ENCODE data around the gene CSF1R. TPM values are rescaled to one million over a fixed set of nuclear protein-coding genes. Genes with fewer than 3 reads are reported as not detected.

Gene CSF1R
- total RNA-seq, 2 experiments from 2014 or later, result not detected

DNA sequence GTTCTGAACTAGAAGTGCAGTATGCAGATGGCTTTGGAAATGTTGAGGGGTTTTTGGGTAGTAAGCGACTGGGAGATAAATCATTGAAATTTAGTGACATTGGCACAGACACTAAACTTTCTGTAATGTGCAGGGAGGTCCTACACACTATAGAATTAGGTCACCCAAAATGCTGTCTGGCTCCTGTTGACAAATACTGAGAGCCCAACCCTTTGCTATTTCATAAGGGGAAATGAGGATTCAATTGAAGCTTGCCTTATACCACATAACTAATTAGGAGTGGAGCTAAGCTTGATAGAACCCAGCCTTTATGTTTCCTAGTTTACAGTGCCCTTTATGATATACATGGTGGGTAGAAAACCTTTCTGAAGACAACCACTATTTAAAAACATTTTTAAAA is 63.2 kb downstream of the CSF1R start:
- H3K27me3 Mint-ChIP-seq, result no peaks in the 10 kb centered on the region
- no peaks in the 10 kb centered on the region for H3K9me3 Mint-ChIP-seq
- no peak overlapping the region for H3K4me3 Mint-ChIP-seq
- H3K4me1 Mint-ChIP-seq, result peaks cover 16% of the 10 kb centered on the region
- no peak for DNase-seq
- H3K27ac Mint-ChIP-seq, result no peak overlapping the region
- H3K36me3 Mint-ChIP-seq, result peaks cover 44% of the 10 kb centered on the region

DNA sequence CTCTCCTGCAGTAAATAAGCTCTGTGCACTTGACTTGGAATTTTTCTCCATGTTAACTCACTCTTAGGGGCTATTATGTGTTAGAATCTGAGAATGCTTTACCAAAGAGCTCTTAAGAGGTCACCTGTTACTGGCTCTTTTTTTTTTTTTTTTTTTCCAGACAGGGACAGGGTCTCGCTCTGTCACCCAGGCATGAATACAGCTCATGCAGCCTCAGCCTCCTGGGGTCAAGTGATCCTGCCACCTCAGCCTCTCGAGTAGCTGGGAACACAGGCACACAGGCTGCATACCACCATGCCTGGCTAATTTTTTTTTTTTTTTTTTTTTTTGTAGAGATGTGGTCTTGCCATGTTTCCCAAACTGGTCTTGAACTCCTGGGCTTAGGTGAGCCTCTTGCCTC is 63.7 kb downstream of the CSF1R start:
- H3K9me3 Mint-ChIP-seq, result no peaks in the 10 kb centered on the region
- peaks cover 16% of the 10 kb centered on the region for H3K4me1 Mint-ChIP-seq
- no peak overlapping the region for H3K27ac Mint-ChIP-seq
- peaks cover 40% of the 10 kb centered on the region for H3K36me3 Mint-ChIP-seq
- H3K4me3 Mint-ChIP-seq, result no peak overlapping the region
- no peak for DNase-seq
- H3K27me3 Mint-ChIP-seq, result no peaks in the 10 kb centered on the region

DNA sequence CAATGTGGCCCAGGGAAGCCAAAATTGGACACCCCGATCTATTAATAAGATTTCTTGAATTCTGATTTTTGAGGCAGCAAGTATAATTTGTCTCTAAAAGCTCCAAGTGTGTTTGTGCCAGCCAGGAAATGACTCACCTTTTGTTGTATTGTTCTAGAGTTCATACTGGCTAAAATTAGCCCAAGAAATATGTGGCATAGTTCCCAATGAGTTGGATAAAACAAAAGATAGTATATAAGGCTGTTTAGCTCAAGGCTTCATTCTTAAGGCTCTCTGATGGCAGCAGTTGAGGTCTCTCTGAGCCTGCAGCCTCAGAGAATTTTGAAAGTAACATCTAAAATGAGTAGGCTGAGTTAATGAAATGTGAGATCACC is 64.2 kb downstream of the CSF1R start:
- peaks cover 40% of the 10 kb centered on the region for H3K36me3 Mint-ChIP-seq
- no peaks in the 10 kb centered on the region for H3K9me3 Mint-ChIP-seq
- peaks cover 16% of the 10 kb centered on the region for H3K4me1 Mint-ChIP-seq
- no peaks in the 10 kb centered on the region for H3K27me3 Mint-ChIP-seq
- no peak overlapping the region for H3K27ac Mint-ChIP-seq
- H3K4me3 Mint-ChIP-seq, result no peak overlapping the region
- DNase-seq, result no peak

DNA sequence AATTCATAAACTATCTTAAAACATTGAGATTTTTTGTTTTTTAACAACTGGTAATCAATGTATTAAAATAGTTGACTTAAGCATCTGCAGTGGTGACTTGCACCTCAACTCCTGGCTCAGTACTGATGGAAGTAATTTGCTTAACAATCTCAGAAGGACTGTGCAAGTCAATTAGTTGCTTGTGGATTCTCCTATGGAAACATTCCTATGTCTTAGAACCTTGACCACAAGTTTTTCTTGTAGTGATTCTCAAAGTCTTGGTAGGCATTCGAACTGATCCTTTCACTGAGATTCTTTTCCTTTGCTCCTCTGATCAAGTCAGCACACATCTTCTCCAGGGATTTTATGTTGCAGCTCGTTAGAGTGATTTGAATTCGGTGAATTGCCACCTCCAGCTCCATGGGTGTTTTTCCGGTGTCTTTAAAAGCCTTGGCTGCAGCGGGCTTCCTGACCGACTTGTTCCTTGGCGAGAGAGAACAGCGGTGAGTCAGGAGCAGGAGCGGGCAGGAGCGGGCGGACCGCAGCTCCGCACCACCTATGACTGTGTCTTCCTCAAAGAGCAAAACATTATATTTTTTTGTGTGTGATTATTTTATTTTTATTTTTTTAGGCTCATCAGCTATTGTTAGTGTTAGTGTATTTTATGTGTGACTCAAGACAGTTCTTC is 64.7 kb downstream of the CSF1R start:
- no peak overlapping the region for H3K4me3 Mint-ChIP-seq
- DNase-seq, result no peak
- peaks cover 16% of the 10 kb centered on the region for H3K4me1 Mint-ChIP-seq
- H3K27me3 Mint-ChIP-seq, result no peaks in the 10 kb centered on the region
- no peak overlapping the region for H3K27ac Mint-ChIP-seq
- H3K9me3 Mint-ChIP-seq, result peaks cover under 1% of the 10 kb centered on the region
- H3K36me3 Mint-ChIP-seq, result peaks cover 43% of the 10 kb centered on the region

DNA sequence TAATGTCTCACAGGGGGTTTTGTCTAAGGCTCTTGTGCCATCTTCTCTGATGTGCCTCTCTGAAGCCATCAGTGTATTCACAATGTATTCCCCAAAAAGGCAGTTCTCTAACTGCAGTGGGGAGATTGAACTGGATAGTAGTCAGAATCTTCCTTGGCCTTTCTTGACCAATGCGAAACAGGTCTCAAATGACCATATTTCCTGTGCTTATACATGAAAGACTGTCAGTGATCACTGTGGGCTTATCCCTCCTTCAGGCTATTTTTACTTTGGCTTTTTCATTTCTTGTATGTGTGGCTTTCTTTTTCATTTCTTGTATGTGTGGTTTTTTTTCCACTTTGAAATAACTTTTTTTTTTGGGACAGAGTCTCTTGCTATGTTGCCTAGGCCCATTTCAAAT is 66.1 kb downstream of the CSF1R start:
- Mint-ChIP-seq H3K27me3 (no peaks in the 10 kb centered on the region), H3K4me3 (no peak overlapping the region), H3K36me3 (peaks cover 50% of the 10 kb centered on the region), H3K27ac (peak overlapping the region; percentile 77), H3K9me3 (peaks cover 2% of the 10 kb centered on the region), H3K4me1 (peaks cover 16% of the 10 kb centered on the region)
- DNase-seq, result no peak

DNA sequence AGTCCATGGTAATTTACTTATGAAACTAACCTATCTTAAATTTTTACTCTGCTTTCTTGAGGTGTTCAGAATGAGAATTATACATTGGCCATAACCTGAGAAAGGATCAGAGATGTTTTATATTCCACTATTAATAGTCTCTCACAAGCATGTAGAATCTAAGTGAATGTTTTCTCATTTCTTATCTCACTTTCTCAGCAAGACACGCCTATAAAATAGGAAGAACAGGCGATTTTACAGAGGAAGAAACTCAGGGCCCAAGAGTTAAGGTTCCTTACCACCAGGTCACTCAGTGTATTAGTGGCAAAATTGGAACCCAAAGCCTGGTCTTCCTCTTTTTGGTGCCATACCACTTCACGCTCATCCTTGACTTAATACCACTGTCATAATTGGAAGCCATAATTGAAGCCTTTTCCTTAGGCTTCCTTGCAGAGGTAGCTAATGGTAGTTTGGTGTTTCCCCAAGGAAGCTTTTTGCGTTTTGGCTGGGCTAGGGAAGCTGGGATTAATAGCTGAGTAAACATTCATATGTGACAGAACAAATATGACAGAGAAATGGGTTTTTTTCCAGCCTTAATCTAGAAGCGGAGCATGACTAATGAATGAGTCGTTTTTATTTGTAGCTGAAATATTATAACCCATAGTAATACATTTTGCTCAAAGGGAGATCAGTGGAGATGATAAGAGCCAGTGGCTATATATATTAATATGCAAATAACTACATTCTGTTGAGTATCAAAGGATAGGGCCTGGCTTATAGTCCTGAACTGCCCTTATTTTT is 68.9 kb downstream of the CSF1R start:
- Mint-ChIP-seq H3K27me3 (no peaks in the 10 kb centered on the region), H3K36me3 (peaks cover 71% of the 10 kb centered on the region), H3K4me3 (no peak overlapping the region), H3K4me1 (peaks cover 18% of the 10 kb centered on the region), H3K9me3 (peaks cover 2% of the 10 kb centered on the region), H3K27ac (no peak overlapping the region)
- DNase-seq, result no peak

DNA sequence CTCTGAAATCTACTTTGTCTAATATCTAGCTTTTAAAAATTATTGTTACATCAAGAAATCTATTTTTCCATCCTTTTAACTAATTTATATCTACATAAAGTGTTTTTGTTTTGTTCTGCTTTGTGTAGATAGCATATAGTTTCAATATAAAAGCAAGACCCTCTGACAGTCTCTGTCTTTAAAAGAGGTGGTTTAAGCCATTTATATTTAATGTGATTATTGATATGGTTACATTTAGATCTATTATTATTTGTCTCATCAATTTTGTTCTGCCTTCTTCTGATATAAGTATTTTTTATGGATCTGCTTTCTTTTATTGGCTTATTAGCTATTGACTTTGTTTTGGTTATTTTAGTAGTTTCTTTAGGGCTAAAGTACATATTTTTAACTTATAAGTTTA is 69.8 kb downstream of the CSF1R start:
- H3K9me3 Mint-ChIP-seq, result peaks cover 2% of the 10 kb centered on the region

DNA sequence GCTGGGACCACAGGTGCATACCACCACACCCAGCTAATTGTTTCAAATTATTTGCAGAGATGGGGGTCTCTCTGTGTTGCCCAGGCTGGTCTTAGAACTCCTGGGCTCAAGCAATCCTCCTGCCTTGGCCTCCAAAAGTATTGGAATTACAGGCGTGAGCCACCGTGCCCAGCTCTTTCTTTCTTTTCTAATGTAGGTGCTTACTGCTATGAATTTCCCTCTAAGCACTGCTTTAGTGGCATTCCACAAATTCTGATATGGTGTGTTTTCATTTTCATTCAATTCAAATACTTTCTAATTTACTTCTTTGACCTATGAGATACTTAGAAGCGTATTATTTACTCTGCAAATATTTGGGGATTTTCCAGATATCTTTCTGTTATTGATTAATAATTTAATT is 70.9 kb downstream of the CSF1R start:
- H3K9me3 Mint-ChIP-seq, result peaks cover 2% of the 10 kb centered on the region
- H3K27ac Mint-ChIP-seq, result no peak overlapping the region
- no peak overlapping the region for H3K4me3 Mint-ChIP-seq
- no peak for DNase-seq
- peaks cover 13% of the 10 kb centered on the region for H3K4me1 Mint-ChIP-seq
- H3K27me3 Mint-ChIP-seq, result no peaks in the 10 kb centered on the region
- H3K36me3 Mint-ChIP-seq, result peaks cover 61% of the 10 kb centered on the region

More for the DNA sequence above, 69.8 kb downstream of the CSF1R start:
- H3K27ac Mint-ChIP-seq, result no peak overlapping the region
- peaks cover 15% of the 10 kb centered on the region for H3K4me1 Mint-ChIP-seq
- no peak for DNase-seq
- H3K36me3 Mint-ChIP-seq, result peaks cover 71% of the 10 kb centered on the region
- H3K4me3 Mint-ChIP-seq, result no peak overlapping the region
- no peaks in the 10 kb centered on the region for H3K27me3 Mint-ChIP-seq

DNA sequence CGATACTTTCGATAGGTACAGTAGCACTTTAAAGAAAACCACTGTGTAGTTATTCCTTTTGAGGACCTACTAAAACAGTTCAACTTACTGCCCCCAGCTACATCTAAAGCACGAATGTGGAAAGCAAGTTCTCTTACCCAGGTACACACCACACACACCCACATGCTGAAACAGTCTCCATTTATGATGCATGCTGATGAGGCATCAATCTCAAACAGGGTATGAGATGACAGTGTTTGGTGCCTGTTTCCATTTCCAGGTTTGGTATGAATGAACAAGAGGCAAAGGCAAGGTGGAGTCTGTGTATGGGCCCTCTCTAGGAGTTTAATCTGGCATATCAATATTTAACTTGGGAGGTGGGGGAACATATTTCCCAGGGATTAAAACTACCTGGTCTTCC is 71.9 kb downstream of the CSF1R start:
- H3K27me3 Mint-ChIP-seq, result no peaks in the 10 kb centered on the region
- H3K36me3 Mint-ChIP-seq, result peaks cover 59% of the 10 kb centered on the region
- peaks cover 2% of the 10 kb centered on the region for H3K9me3 Mint-ChIP-seq
- no peak for DNase-seq
- no peak overlapping the region for H3K4me3 Mint-ChIP-seq
- H3K27ac Mint-ChIP-seq, result no peak overlapping the region
- peaks cover 8% of the 10 kb centered on the region for H3K4me1 Mint-ChIP-seq

DNA sequence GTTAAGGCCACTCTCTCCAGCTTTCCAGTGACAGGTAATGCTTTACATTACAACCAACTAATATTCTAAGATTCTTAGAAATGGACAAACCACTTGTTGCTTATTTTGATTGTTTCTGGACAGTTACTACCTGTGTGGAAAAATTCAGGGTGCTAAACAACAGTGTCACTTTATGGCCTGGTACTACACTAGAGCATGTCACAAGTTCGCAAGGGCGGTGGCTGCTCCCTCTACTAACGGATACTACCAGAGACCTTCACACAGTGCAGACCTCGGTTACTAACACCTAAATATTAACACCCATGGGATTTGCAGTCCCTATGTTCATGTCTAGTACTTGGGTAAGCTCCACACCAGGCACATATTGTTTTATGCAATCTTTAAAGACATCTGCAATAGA is 72.4 kb downstream of the CSF1R start:
- Mint-ChIP-seq H3K27ac (no peak overlapping the region), H3K9me3 (peaks cover 2% of the 10 kb centered on the region), H3K27me3 (no peaks in the 10 kb centered on the region), H3K4me3 (no peak overlapping the region), H3K4me1 (peaks cover 8% of the 10 kb centered on the region), H3K36me3 (peaks cover 57% of the 10 kb centered on the region)
- DNase-seq, result no peak

DNA sequence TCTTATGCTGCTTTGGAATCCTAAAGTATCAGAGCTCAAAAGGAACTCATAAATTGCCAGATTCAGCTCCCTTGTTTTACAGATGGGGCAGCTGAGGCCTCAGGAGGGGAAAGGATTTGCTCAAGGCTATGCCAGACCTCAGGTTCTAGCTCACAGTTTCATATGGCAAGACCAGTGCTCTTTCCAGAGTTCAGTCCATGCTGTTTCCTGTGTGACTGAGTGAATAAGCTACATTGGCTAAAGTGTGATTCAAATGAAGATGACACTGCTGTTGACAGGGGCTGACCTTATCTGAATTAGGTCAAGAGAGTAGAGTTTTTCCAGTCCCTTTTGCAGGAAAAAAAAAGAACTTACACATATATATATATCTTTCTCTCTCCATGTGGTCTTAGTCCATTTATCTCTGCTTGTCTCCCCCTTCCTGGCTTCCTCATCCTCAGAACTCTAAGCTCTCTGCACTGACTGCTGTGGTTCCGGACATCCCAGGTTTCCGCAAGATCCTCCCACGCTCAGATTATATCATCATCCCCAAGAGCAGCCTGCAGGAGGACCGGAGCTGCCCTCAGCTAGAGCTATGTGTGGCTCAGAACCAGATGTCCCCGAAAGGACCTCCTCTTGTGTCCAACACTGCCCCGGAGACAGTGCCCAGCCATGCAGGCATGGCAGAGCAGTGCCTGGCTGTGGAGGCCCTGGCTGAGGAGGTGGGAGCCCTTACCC is 76.5 kb downstream of the CSF1R start:
- no peak overlapping the region for H3K27ac Mint-ChIP-seq
- H3K9me3 Mint-ChIP-seq, result no peaks in the 10 kb centered on the region
- H3K36me3 Mint-ChIP-seq, result peaks cover 38% of the 10 kb centered on the region
- H3K4me1 Mint-ChIP-seq, result peaks cover 19% of the 10 kb centered on the region
- DNase-seq, result no peak
- no peaks in the 10 kb centered on the region for H3K27me3 Mint-ChIP-seq
- H3K4me3 Mint-ChIP-seq, result no peak overlapping the region

DNA sequence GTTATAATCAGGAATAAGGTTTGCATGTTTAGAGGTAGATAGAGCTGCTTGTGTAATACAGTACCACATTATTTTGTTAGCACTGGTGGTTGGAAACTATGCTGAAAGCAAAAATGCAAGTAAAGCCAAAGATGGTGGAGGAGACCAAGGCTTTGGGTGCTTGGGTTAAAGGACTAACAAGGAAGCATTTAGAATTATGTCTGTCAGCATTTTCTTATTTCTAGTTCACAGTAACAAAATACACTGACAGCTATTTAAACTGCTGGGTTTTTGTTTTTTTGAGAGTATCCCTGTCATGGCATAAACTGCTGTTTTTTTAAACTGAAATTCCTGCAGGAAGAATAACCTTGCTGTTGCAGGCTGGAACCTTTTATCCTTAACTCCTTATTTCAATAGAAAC is 79.3 kb downstream of the CSF1R start:
- H3K9me3 Mint-ChIP-seq, result no peaks in the 10 kb centered on the region
- peaks cover 22% of the 10 kb centered on the region for H3K36me3 Mint-ChIP-seq
- H3K27ac Mint-ChIP-seq, result no peak overlapping the region
- no peak overlapping the region for H3K4me3 Mint-ChIP-seq
- no peak for DNase-seq
- H3K4me1 Mint-ChIP-seq, result peaks cover 31% of the 10 kb centered on the region
- no peaks in the 10 kb centered on the region for H3K27me3 Mint-ChIP-seq

DNA sequence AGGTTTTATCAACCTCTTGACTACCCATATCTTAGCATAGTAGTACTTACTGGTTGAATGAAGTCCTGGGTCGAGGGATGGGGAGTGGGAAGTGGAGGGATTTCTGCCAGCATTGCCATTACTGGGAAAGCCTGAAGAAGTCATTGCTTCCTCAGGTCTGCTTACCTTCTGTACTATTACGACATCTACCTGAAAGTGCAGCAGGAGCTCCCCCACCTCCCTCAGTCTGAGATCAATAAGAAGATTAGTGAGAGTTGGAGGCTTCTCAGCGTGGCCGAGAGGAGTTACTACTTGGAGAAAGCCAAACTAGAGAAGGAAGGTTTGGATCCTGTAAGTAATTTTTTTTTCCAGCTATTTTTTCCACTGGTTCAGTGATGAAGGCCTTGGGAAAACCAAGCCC is 80.0 kb downstream of the CSF1R start:
- DNase-seq, result no peak
- Mint-ChIP-seq H3K27me3 (no peaks in the 10 kb centered on the region), H3K27ac (no peak overlapping the region), H3K4me3 (no peak overlapping the region), H3K9me3 (no peaks in the 10 kb centered on the region), H3K36me3 (peaks cover 23% of the 10 kb centered on the region), H3K4me1 (peaks cover 34% of the 10 kb centered on the region)

Data from activated naive CD8-positive, alpha-beta T cell treated with anti-CD3 and anti-CD28 coated beads for 36 hours (primary cell).